SK-N-SH treated with all-trans-retinoic acid at 6 μM for 48 hours (cell line): ENCODE measurements around the gene PTHLH.

Source experiments
- CSDC2 ChIP-seq: fragments of 250-450 bp; sonication (Bioruptor Pico); IDR thresholded peaks from 2 replicates; pipeline ENCODE4 v1.5.0; 2020; ENCODE audit warnings: mild to moderate bottlenecking, moderate library complexity
- TF ChIP-seq, protein P1 (sequence below): fragments of 250-450 bp; sonication (Bioruptor Pico); IDR thresholded peaks from 2 replicates; pipeline ENCODE4 v1.8.0; 2020; ENCODE audit warnings: mild to moderate bottlenecking, moderate library complexity, borderline replicate concordance

DNA sequence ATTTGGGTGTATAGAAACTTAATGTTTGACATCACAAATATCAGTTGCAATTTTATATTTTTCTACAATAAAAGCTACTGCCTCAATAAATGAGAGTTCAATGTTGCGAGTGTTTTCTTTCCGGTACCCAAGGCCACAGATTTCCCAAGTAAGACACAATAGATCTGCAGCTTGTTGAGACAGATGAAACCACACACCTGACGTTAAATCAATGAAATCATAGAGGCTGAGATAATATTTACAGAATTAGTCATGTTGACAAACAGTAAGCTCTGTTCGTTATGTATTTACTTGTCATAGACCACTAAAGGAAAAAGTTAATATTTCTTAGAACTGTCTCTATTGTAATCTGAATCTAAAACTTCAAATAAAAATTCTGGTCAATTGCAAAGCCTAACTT is 49.2 kb upstream of the PTHLH start:
- TF ChIP-seq, protein P1, sequence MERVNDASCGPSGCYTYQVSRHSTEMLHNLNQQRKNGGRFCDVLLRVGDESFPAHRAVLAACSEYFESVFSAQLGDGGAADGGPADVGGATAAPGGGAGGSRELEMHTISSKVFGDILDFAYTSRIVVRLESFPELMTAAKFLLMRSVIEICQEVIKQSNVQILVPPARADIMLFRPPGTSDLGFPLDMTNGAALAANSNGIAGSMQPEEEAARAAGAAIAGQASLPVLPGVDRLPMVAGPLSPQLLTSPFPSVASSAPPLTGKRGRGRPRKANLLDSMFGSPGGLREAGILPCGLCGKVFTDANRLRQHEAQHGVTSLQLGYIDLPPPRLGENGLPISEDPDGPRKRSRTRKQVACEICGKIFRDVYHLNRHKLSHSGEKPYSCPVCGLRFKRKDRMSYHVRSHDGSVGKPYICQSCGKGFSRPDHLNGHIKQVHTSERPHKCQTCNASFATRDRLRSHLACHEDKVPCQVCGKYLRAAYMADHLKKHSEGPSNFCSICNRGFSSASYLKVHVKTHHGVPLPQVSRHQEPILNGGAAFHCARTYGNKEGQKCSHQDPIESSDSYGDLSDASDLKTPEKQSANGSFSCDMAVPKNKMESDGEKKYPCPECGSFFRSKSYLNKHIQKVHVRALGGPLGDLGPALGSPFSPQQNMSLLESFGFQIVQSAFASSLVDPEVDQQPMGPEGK (CRISPR knock-in tag) = no peak
- TF ChIP-seq CSDC2 (CRISPR knock-in tag) = no peak
